Skeletal muscle tissue (tissue), 4 donors: ENCODE results near the gene GTPBP3. TPM values are rescaled to one million over a fixed set of nuclear protein-coding genes. Genes with fewer than 3 reads are reported as not detected.

Source experiments
- H3K27ac ChIP-seq: one replicate; pipeline ENCODE4 v1.7.0; 2013; ENCODE audit warnings: mild to moderate bottlenecking, low read depth, low read length, inconsistent platforms
- H3K27me3 ChIP-seq, 3 donors: one replicate each; pipeline ENCODE4 v1.7.0; 2013; ENCODE audit warnings: low read length in 3 of 3; ENCODE audit not compliant: control insufficient read depth in 3 of 3, insufficient read depth in 3 of 3
- H3K36me3 ChIP-seq, 3 donors: one replicate each; pipeline ENCODE4 v1.7.0; 2013; ENCODE audit warnings: low read length in 3 of 3; ENCODE audit not compliant: control insufficient read depth in 3 of 3, insufficient read depth in 3 of 3
- H3K4me1 ChIP-seq, 3 donors: one replicate each; pipeline ENCODE4 v1.7.0; 2013; ENCODE audit warnings: low read length in 3 of 3, mild to moderate bottlenecking in 3 of 3; ENCODE audit not compliant: control insufficient read depth in 3 of 3, insufficient read depth in 3 of 3
- H3K4me3 ChIP-seq, 3 donors: one replicate each; pipeline ENCODE4 v1.7.0; 2013; ENCODE audit warnings: low read length in 3 of 3
- H3K9ac ChIP-seq, 3 donors: one replicate each; pipeline ENCODE4 v1.7.0; 2013; ENCODE audit warnings: low read length in 3 of 3, mild to moderate bottlenecking in 3 of 3, moderate library complexity in 2 of 3, low read depth in 1 of 3
- H3K9me3 ChIP-seq, 3 donors: one replicate each; pipeline ENCODE4 v1.7.0; 2013; ENCODE audit warnings: low read length in 3 of 3; ENCODE audit not compliant: control insufficient read depth in 3 of 3
- total RNA-seq: library from RNA; depleted of rRNA; stranded (reverse); fragments of >200 nt; gene quantifications from one replicate; pipeline ENCODE4 v1.2.3, GENCODE V29; 2014
- donor health status: Osteomylitis.

Gene GTPBP3
- total RNA-seq, 1 donor from 2014 or later, result 4.7 TPM

GRCh38 chr19:17379221-17379631, 41.9 kb downstream of the GTPBP3 start:
- peaks cover 7 to 39% (median 30%) of the 10 kb centered on the region in 3 donors for H3K4me1 ChIP-seq
- peak overlapping the region; percentile 7 for H3K27ac ChIP-seq
- no peaks in the 10 kb centered on the region for H3K9me3 ChIP-seq
- no peaks in the 10 kb centered on the region for H3K27me3 ChIP-seq
- no peak overlapping the region for H3K4me3 ChIP-seq
- peak overlapping the region in 1 of 3 donors; percentile 8 for H3K9ac ChIP-seq
- no peaks in the 10 kb centered on the region for H3K36me3 ChIP-seq

- no peak overlapping the region for H3K27ac ChIP-seq
These were observed 43.2 kb downstream of the GTPBP3 start for GRCh38 chr19:17380426-17381138.

GRCh38 chr19:17385878-17386611, 48.7 kb downstream of the GTPBP3 start:
- H3K4me3 ChIP-seq, result no peak overlapping the region
- no peaks in the 10 kb centered on the region for H3K9me3 ChIP-seq
- peaks cover 4 to 17% (median 15%) of the 10 kb centered on the region in 3 donors for H3K4me1 ChIP-seq
- peak overlapping the region in 1 of 3 donors; percentile 40 for H3K9ac ChIP-seq
- H3K27me3 ChIP-seq, result peaks cover 0 to 12% (median 0%) of the 10 kb centered on the region in 3 donors
- no peaks in the 10 kb centered on the region for H3K36me3 ChIP-seq
- no peak overlapping the region for H3K27ac ChIP-seq

More at GRCh38 chr19:17380426-17381138, 43.2 kb downstream of the GTPBP3 start:
- peaks cover 7 to 36% (median 26%) of the 10 kb centered on the region in 3 donors for H3K4me1 ChIP-seq
- no peak overlapping the region for H3K9ac ChIP-seq
- H3K9me3 ChIP-seq, result no peaks in the 10 kb centered on the region
- no peaks in the 10 kb centered on the region for H3K27me3 ChIP-seq
- H3K4me3 ChIP-seq, result no peak overlapping the region
- H3K36me3 ChIP-seq, result no peaks in the 10 kb centered on the region

- Histone ChIP-seq H3K9me3 (no peaks in the 10 kb centered on the region), H3K4me3 (no peak overlapping the region), H3K27ac (no peak overlapping the region), H3K36me3 (no peaks in the 10 kb centered on the region), H3K4me1 (peaks cover 11 to 19% (median 17%) of the 10 kb centered on the region in 3 donors), H3K9ac (no peak overlapping the region), H3K27me3 (peaks cover 7 to 37% (median 15%) of the 10 kb centered on the region in 3 donors)
These were observed 51.9 kb downstream of the GTPBP3 start for GRCh38 chr19:17389288-17389687.

GRCh38 chr19:17389957-17390664, 52.8 kb downstream of the GTPBP3 start:
- Histone ChIP-seq H3K9me3 (no peaks in the 10 kb centered on the region), H3K27ac (no peak overlapping the region), H3K27me3 (peaks cover 7 to 42% (median 22%) of the 10 kb centered on the region in 3 donors), H3K4me3 (peak overlapping the region; percentile 65 to 73 (median 68)), H3K36me3 (no peaks in the 10 kb centered on the region), H3K4me1 (peaks cover 11 to 23% (median 19%) of the 10 kb centered on the region in 3 donors), H3K9ac (peak overlapping the region in 2 of 3 donors; percentile 54 to 62)

GRCh38 chr19:17390665-17391370, 53.5 kb downstream of the GTPBP3 start:
- Histone ChIP-seq H3K4me1 (peaks cover 11 to 23% (median 16%) of the 10 kb centered on the region in 3 donors), H3K36me3 (no peaks in the 10 kb centered on the region), H3K9me3 (no peaks in the 10 kb centered on the region), H3K27ac (no peak overlapping the region), H3K27me3 (peaks cover 7 to 42% (median 22%) of the 10 kb centered on the region in 3 donors), H3K9ac (peak overlapping the region in 2 of 3 donors; percentile 54 to 62), H3K4me3 (peak overlapping the region; percentile 65 to 73 (median 68))

GRCh38 chr19:17391371-17392151, 54.2 kb downstream of the GTPBP3 start:
- Histone ChIP-seq H3K27ac (no peak overlapping the region), H3K9ac (peak overlapping the region in 2 of 3 donors; percentile 23 to 27), H3K4me3 (peak overlapping the region; percentile 52 to 67 (median 65)), H3K9me3 (no peaks in the 10 kb centered on the region), H3K27me3 (peaks cover 7 to 42% (median 22%) of the 10 kb centered on the region in 3 donors), H3K36me3 (no peaks in the 10 kb centered on the region), H3K4me1 (peaks cover 11 to 23% (median 15%) of the 10 kb centered on the region in 3 donors)
